NCI-H345 (cell line): Measurements from ENCODE around the gene AQP2.
A peak's percentile ranks its signal among the peaks of the same experiment; 100 is the strongest.

Experiments
- DNase-seq: peaks from one replicate; lab custom pipeline; 2025; lab: John Stamatoyannopoulos, UW

AQP2 gene

GRCh38 chr12:49950273-49951251 is at the start of gene AQP2:
TSS of gene AQP2 (plus strand) at chr12:49950737. CDS start at chr12:49950831, 94 bp downstream.
- no peak for DNase-seq

GRCh38 chr12:49901026-49901425 is 49.5 kb upstream of the AQP2 start:
- no peak for DNase-seq

- DNase-seq = no peak
These were observed 48.6 kb upstream of the AQP2 start for GRCh38 chr12:49901986-49902385.

- DNase-seq = no peak
These were observed 47.9 kb upstream of the AQP2 start for GRCh38 chr12:49902399-49903350.

GRCh38 chr12:49903351-49903699 is 47.2 kb upstream of the AQP2 start:
- DNase-seq = no peak

GRCh38 chr12:49903700-49904423 is 46.7 kb upstream of the AQP2 start, which contains the start of gene FAIM2:
TSS of gene FAIM2 (minus strand) at chr12:49903900. CDS start at chr12:49903792, 108 bp downstream.
- peak; percentile 61 for DNase-seq

- DNase-seq = no peak
These were observed 45.9 kb upstream of the AQP2 start for GRCh38 chr12:49904601-49905000.

- DNase-seq = no peak
These were observed 44.7 kb upstream of the AQP2 start for GRCh38 chr12:49905718-49906314.

GRCh38 chr12:49907352-49907751 is 43.2 kb upstream of the AQP2 start:
- no peak for DNase-seq

- DNase-seq = no peak
These were observed 41.2 kb upstream of the AQP2 start for GRCh38 chr12:49909356-49909755.

GRCh38 chr12:49909826-49910225 is 40.7 kb upstream of the AQP2 start:
- DNase-seq = no peak

GRCh38 chr12:49910331-49911212 is 40.0 kb upstream of the AQP2 start:
- no peak for DNase-seq

GRCh38 chr12:49911213-49911605 is 39.3 kb upstream of the AQP2 start:
- DNase-seq = no peak

- DNase-seq = no peak
These were observed 37.9 kb upstream of the AQP2 start for GRCh38 chr12:49912345-49913255.

- no peak for DNase-seq
These were observed 34.2 kb upstream of the AQP2 start for GRCh38 chr12:49916129-49916919.

GRCh38 chr12:49917166-49917787 is 33.3 kb upstream of the AQP2 start:
- DNase-seq = no peak

- no peak for DNase-seq
These were observed 32.8 kb upstream of the AQP2 start for GRCh38 chr12:49917788-49918173.
